ENCODE data around the gene PPP2R2C. TPM values are rescaled to one million over a fixed set of nuclear protein-coding genes. Genes with fewer than 3 reads are reported as not detected.

PPP2R2C gene
- total and polyA plus RNA-seq, 12 donors: 0.14 to 10.6 (median 4.2) TPM

DNA sequence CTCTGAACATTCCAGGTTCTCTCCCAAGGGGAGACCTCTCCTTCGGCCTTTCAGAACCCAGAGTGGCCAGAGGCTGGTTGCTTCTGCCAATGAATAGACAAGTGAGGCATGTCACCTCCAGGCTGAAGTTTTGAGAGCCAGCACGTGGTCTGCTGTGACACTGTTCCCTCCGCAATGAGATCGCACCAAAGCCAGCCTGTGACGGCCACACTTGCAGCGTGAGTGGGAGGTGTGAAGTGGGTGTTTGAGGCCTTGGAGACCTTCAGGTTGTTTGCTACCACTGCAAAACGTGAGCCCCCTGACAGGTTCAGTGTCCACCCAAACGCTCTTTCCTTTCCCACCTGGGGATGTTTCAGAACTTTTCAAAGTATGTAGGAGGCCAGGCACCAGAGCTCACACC lies 121.8 kb downstream of the PPP2R2C start:
- no peak overlapping the region for H3K4me3 ChIP-seq
- H3K27ac ChIP-seq: no peak overlapping the region
- DNase-seq: no peak
- no peaks in the 10 kb centered on the region for H3K4me1 ChIP-seq
- H3K27me3 ChIP-seq: peaks cover 0 to 53% (median 22%) of the 10 kb centered on the region in 7 donors
- WGBS, 2 donors: 61 to 70% methylated on average over 8 of the region's 8 CpGs
- peaks cover 0 to 3% (median 0%) of the 10 kb centered on the region in 11 donors for H3K9me3 ChIP-seq
- TF ChIP-seq CTCF (IDR thresholded peaks at IDR 0.05): no peak
- ATAC-seq: no peak
- intact Hi-C loops (cut with DNase I): no loop called here
- no peaks in the 10 kb centered on the region for H3K36me3 ChIP-seq

- Histone ChIP-seq H3K4me3 (no peak overlapping the region), H3K4me1 (no peaks in the 10 kb centered on the region), H3K36me3 (no peaks in the 10 kb centered on the region), H3K27me3 (peaks cover 0 to 57% (median 22%) of the 10 kb centered on the region in 7 donors), H3K27ac (no peak overlapping the region), H3K9me3 (peaks cover 0 to 9% (median 0%) of the 10 kb centered on the region in 11 donors)
- no peak for TF ChIP-seq CTCF (IDR thresholded peaks at IDR 0.05)
- intact Hi-C loops (cut with DNase I): no loop called here
- ATAC-seq (no peak), DNase-seq (no peak)
- whole genome bisulfite sequencing, 2 donors: 72 to 73% methylated on average over 19 of the region's 19 CpGs
Observed at GRCh38 chr4:6349896-6350603, 122.4 kb downstream of the PPP2R2C start.

DNA sequence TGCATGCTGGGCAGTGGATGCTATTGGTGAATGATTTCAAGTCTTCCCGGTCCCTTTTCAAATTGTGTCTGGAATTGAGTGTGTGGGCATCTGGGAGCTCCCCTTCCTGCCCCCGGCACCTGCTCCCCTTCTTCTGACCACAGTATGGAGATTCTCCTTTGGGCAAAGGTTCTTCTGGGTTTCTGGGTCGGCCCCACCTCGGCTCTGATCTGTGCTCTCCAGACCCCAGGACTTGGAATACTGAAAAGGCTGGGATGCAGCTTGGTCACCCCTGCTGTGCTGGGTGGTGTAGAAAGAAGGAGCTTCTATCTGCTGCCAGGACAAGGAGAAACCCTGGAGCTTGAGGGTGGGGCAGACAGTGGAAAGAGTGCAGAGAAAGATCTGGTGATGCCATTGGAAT lies 124.0 kb downstream of the PPP2R2C start:
- H3K4me1 ChIP-seq: no peaks in the 10 kb centered on the region
- peaks cover 0 to 53% (median 22%) of the 10 kb centered on the region in 7 donors for H3K27me3 ChIP-seq
- TF ChIP-seq CTCF (IDR thresholded peaks at IDR 0.05): no peak
- no peak for ATAC-seq
- H3K36me3 ChIP-seq: no peaks in the 10 kb centered on the region
- DNase-seq: no peak
- 76 to 81% methylated on average over 4 of the region's 4 CpGs for WGBS, 2 donors
- no peak overlapping the region for H3K4me3 ChIP-seq
- peaks cover 0 to 10% (median 0%) of the 10 kb centered on the region in 11 donors for H3K9me3 ChIP-seq
- no peak overlapping the region for H3K27ac ChIP-seq
- intact Hi-C loops (cut with DNase I): no loop called here

- ATAC-seq (no peak), DNase-seq (no peak)
- Histone ChIP-seq H3K4me1 (peaks cover 0 to 5% (median 0%) of the 10 kb centered on the region in 9 donors), H3K4me3 (no peak overlapping the region), H3K27ac (no peak overlapping the region), H3K36me3 (no peaks in the 10 kb centered on the region), H3K9me3 (peaks cover 0 to 10% (median 0%) of the 10 kb centered on the region in 11 donors), H3K27me3 (peaks cover 0 to 49% (median 22%) of the 10 kb centered on the region in 7 donors)
- no peak for TF ChIP-seq CTCF (IDR thresholded peaks at IDR 0.05)
- 68 to 74% methylated on average over 17 of the region's 17 CpGs for WGBS, 2 donors
- intact Hi-C loops (cut with DNase I): no loop called here
Observed at GRCh38 chr4:6347511-6348045, 124.8 kb downstream of the PPP2R2C start.
